Tibial nerve (tissue), 4 donors: ENCODE measurements around the gene TNRC18.

Experiments
- EP300 ChIP-seq, 2 donors: sonication (generic); formaldehyde crosslinking; IDR thresholded peaks; one replicate each; pipeline ENCODE4 v1.6.1; 2017; ENCODE audit warnings: antibody characterized with exemption in 2 of 2, mild to moderate bottlenecking in 1 of 2
- TF ChIP-seq, protein P1 (sequence below), 5 experiments: fragments of 200-600 bp in 3 of 5; fragments of 450-650 bp in 2 of 5; sonication (generic) in 3 of 5; IDR thresholded peaks; one replicate each; pipeline ENCODE4 v1.5.1; 2016 to 2019; ENCODE audit warnings: antibody characterized with exemption in 5 of 5, mild to moderate bottlenecking in 3 of 5, moderate library complexity in 2 of 5

DNA sequence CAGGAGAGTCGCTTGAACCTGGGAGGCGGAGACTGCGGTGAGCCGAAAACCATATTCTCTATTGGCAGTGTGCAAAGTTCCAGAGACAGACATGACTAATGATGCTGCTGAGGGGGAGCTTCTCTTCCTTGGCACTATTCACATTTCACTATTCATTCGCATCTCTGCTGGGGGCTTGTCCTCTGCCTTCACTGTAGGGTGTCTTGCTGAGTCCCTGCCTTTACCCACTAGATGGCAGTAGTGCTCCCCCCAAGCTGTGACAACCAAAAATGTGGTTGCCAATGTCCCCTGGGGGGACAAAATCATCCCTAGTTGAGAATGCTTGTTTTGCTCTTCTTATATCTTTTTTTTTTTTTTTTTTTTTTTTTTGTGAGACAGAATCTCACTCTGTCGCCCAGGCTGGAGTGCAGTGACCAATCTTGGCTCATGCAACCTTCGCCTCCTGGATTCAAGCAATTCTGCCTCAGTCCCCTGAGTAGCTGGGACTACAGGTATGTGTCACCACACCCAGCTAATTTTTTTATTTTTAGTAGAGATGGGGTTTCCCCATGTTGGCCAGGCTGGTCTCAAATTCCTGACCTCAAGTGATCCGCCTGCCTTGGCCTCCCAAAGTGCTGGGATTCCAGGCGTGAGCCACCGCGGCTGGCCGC lies 57.5 kb downstream of the TNRC18 start:
- TF ChIP-seq EP300 (IDR thresholded peaks at IDR 0.05) = peak in 1 of 2 donors; percentile 56
- TF ChIP-seq, protein P1, sequence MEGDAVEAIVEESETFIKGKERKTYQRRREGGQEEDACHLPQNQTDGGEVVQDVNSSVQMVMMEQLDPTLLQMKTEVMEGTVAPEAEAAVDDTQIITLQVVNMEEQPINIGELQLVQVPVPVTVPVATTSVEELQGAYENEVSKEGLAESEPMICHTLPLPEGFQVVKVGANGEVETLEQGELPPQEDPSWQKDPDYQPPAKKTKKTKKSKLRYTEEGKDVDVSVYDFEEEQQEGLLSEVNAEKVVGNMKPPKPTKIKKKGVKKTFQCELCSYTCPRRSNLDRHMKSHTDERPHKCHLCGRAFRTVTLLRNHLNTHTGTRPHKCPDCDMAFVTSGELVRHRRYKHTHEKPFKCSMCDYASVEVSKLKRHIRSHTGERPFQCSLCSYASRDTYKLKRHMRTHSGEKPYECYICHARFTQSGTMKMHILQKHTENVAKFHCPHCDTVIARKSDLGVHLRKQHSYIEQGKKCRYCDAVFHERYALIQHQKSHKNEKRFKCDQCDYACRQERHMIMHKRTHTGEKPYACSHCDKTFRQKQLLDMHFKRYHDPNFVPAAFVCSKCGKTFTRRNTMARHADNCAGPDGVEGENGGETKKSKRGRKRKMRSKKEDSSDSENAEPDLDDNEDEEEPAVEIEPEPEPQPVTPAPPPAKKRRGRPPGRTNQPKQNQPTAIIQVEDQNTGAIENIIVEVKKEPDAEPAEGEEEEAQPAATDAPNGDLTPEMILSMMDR (IDR thresholded peaks at IDR 0.05) = peak; percentile 70 to 83 (median 81)
